PC-3 (cell line): ENCODE results near the gene KCNQ5. TPM values are rescaled to one million over a fixed set of nuclear protein-coding genes. Genes with fewer than 3 reads are reported as not detected.
A peak's percentile ranks its signal among the peaks of the same experiment; 100 is the strongest.

Source experiments
- ATAC-seq: fragments of 200-7000 bp; cut with Tn5 transposase; 2 replicates; pipeline ENCODE4 v1.9.1; 2020; ENCODE audit warnings: mild to moderate bottlenecking, moderate library complexity
- BruUV-seq: library from RNA; stranded (reverse); fragments of 400-500 nt; replicated peaks from 2 replicates; lab custom pipeline; 2021; lab: Mats Ljungman, UMichigan
- CTCF ChIA-PET: fragments of 300-600 bp; sonication (Branson Sonifier 250); formaldehyde crosslinking; loops from one replicate; lab custom pipeline; 2022; ENCODE audit warnings: antibody characterized with exemption; lab: Charles Lee
- POLR2A ChIA-PET: fragments of 300-600 bp; sonication (Branson Sonifier 250); formaldehyde crosslinking; loops from one replicate; lab custom pipeline; 2022; ENCODE audit warnings: antibody characterized with exemption; ENCODE audit not compliant: unreplicated experiment; lab: Charles Lee
- DNase-seq: peaks from one replicate; pipeline ENCODE4 v3.0.0-alpha.2; 2015
- H2AFZ ChIP-seq: fragments of 300-600 bp; sonication (generic); 2 replicates; pipeline ENCODE4 v1.6.0; 2016; ENCODE audit warnings: antibody characterized with exemption, low read length
- H3F3A ChIP-seq: fragments of 300-600 bp; sonication (generic); one replicate; pipeline ENCODE4 v1.6.0; 2017; ENCODE audit warnings: antibody characterized with exemption, low read length, control low read depth, mild to moderate bottlenecking; ENCODE audit not compliant: unreplicated experiment
- H3K27ac ChIP-seq: fragments of 300-600 bp; sonication (generic); 2 replicates; pipeline ENCODE4 v1.5.1; 2016; ENCODE audit warnings: mild to moderate bottlenecking, low read length
- H3K27me3 ChIP-seq: fragments of 300-600 bp; sonication (generic); 2 replicates; pipeline ENCODE4 v1.6.1; 2016; ENCODE audit warnings: low read length, mixed read lengths
- H3K36me3 ChIP-seq: fragments of 300-600 bp; sonication (generic); 2 replicates; pipeline ENCODE4 v1.6.1; 2016; ENCODE audit warnings: low read depth, mixed run types, low read length, mixed read lengths
- H3K4me1 ChIP-seq: fragments of 300-600 bp; sonication (generic); 2 replicates; pipeline ENCODE4 v1.5.1; 2016; ENCODE audit warnings: low read length; ENCODE audit not compliant: insufficient read depth
- H3K4me2 ChIP-seq: fragments of 300-600 bp; sonication (generic); 2 replicates; pipeline ENCODE4 v1.6.0; 2016; ENCODE audit warnings: low read length
- H3K4me3 ChIP-seq: fragments of 300-600 bp; sonication (generic); 2 replicates; pipeline ENCODE4 v1.5.1; 2016; ENCODE audit warnings: mild to moderate bottlenecking, low read length, mixed read lengths
- H3K79me2 ChIP-seq: fragments of 300-600 bp; sonication (generic); 2 replicates; pipeline ENCODE4 v1.6.1; 2017; ENCODE audit warnings: low read length, mixed read lengths
- H3K9ac ChIP-seq: fragments of 300-600 bp; sonication (generic); 2 replicates; pipeline ENCODE4 v1.6.0; 2016; ENCODE audit warnings: mild to moderate bottlenecking, low read length
- H3K9me2 ChIP-seq: fragments of 300-600 bp; sonication (generic); replicated peaks from 2 replicates; pipeline ENCODE4 v1.6.1; 2016; ENCODE audit warnings: mixed run types, low read length, mixed read lengths
- H3K9me3 ChIP-seq: fragments of 300-600 bp; sonication (generic); 2 replicates; pipeline ENCODE4 v1.6.1; 2016; ENCODE audit warnings: low read length, mixed read lengths
- H4K20me1 ChIP-seq: fragments of 300-600 bp; sonication (generic); 2 replicates; pipeline ENCODE4 v1.6.1; 2016; ENCODE audit warnings: low read length, mixed read lengths
- EZH2 ChIP-seq: fragments of 300-600 bp; sonication (generic); IDR thresholded peaks from one replicate; pipeline ENCODE4 v1.6.1; 2017; ENCODE audit warnings: antibody characterized with exemption, mild to moderate bottlenecking, low read length; ENCODE audit not compliant: unreplicated experiment
- EZH2phosphoT487 ChIP-seq: fragments of 300-600 bp; sonication (generic); IDR thresholded peaks from 2 replicates; pipeline ENCODE4 v1.6.1; 2018; ENCODE audit warnings: mild to moderate bottlenecking, antibody characterized with exemption, low read length, borderline replicate concordance
- intact Hi-C: fragments of 100-400 bp; cut with micrococcal nuclease; formaldehyde crosslinking; loops from 2 replicates; pipeline ENCODE4 v1.9.0; 2023
- total RNA-seq: library from RNA; depleted of rRNA; stranded (reverse); fragments of >200 nt; gene quantifications from 2 replicates; pipeline ENCODE4 v1.2.3, GENCODE V29; 2014
- TF ChIP-seq, protein P1 (sequence below): fragments of 300-600 bp; sonication (generic); conservative IDR thresholded peaks from 2 replicates; pipeline ENCODE4 v1.5.1; 2017; ENCODE audit warnings: antibody characterized with exemption, low read depth, mild to moderate bottlenecking, low read length

Gene KCNQ5
- total RNA-seq, 1 experiment from 2014 or later: not detected

DNA sequence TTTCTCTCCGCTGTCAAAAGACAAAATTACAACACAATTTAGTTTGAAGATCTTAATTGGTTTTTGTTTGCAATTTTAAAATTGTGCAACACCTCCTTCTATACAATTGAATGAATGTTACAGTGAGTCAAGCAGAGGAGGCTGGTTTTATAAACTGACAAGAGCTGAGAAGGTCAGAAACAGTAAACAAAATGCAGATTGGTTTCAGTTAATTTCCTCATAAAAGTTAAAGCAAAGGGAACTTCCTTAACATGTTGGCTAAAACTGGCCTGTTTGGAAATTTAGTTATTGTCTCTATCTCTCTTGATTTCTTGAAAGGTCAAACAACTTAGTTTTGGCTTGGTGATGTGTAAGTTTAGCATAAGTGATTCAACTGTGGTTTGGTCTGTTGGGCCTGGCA is 581.2 kb downstream of the KCNQ5 start:
- Histone ChIP-seq H3K4me2 (no peak overlapping the region), H4K20me1 (no peaks in the 10 kb centered on the region), H3K9ac (no peak overlapping the region), H3K9me3 (no peaks in the 10 kb centered on the region), H3K79me2 (no peaks in the 10 kb centered on the region), H3K36me3 (no peaks in the 10 kb centered on the region), H3F3A (no peaks in the 10 kb centered on the region), H3K27me3 (no peaks in the 10 kb centered on the region), H3K9me2 (no peaks in the 10 kb centered on the region), H3K4me1 (no peaks in the 10 kb centered on the region), H2AFZ (no peak overlapping the region), H3K27ac (no peak overlapping the region), H3K4me3 (no peak overlapping the region)
- peak; percentile 3 for DNase-seq
- ChIA-PET POLR2A (no interaction called here), CTCF (no interaction called here)
- TF ChIP-seq EZH2phosphoT487: no peak
- no peak for TF ChIP-seq EZH2
- TF ChIP-seq, protein P1, sequence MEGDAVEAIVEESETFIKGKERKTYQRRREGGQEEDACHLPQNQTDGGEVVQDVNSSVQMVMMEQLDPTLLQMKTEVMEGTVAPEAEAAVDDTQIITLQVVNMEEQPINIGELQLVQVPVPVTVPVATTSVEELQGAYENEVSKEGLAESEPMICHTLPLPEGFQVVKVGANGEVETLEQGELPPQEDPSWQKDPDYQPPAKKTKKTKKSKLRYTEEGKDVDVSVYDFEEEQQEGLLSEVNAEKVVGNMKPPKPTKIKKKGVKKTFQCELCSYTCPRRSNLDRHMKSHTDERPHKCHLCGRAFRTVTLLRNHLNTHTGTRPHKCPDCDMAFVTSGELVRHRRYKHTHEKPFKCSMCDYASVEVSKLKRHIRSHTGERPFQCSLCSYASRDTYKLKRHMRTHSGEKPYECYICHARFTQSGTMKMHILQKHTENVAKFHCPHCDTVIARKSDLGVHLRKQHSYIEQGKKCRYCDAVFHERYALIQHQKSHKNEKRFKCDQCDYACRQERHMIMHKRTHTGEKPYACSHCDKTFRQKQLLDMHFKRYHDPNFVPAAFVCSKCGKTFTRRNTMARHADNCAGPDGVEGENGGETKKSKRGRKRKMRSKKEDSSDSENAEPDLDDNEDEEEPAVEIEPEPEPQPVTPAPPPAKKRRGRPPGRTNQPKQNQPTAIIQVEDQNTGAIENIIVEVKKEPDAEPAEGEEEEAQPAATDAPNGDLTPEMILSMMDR: no peak
- intact Hi-C loops: no loop called here
- ATAC-seq: no peak
- BruUV-seq: no TSS peak

DNA sequence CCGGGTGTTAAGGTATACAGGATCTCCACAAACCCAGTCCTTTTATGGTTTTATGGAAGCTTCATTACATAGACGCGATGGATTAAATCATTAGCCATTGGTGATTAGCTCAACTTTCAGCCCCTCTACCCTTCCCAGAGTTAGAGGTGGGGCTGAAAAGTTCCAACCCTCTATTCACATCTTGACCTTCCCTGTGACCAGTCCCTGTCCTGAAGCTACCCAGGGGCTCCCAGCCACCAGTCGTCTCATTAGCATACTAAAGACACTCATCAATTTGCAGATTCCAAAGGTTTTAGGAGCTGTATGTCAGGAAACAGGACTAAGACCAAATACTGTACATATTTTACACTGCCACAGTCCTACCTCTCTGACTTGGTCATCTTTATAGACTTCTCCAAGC is 582.4 kb downstream of the KCNQ5 start:
- TF ChIP-seq EZH2 (no peak), EZH2phosphoT487 (no peak)
- TF ChIP-seq, protein P1: no peak
- no peak for ATAC-seq
- Histone ChIP-seq H3K4me3 (no peak overlapping the region), H3K27ac (no peak overlapping the region), H3K9ac (no peak overlapping the region), H3F3A (no peaks in the 10 kb centered on the region), H3K36me3 (no peaks in the 10 kb centered on the region), H3K9me2 (no peaks in the 10 kb centered on the region), H3K9me3 (no peaks in the 10 kb centered on the region), H3K4me1 (no peaks in the 10 kb centered on the region), H4K20me1 (no peaks in the 10 kb centered on the region), H3K79me2 (no peaks in the 10 kb centered on the region), H3K27me3 (no peaks in the 10 kb centered on the region), H2AFZ (no peak overlapping the region), H3K4me2 (no peak overlapping the region)
- ChIA-PET POLR2A (no interaction called here), CTCF (no interaction called here)
- no peak for DNase-seq
- no TSS peak for BruUV-seq
- intact Hi-C loops: no loop called here

DNA sequence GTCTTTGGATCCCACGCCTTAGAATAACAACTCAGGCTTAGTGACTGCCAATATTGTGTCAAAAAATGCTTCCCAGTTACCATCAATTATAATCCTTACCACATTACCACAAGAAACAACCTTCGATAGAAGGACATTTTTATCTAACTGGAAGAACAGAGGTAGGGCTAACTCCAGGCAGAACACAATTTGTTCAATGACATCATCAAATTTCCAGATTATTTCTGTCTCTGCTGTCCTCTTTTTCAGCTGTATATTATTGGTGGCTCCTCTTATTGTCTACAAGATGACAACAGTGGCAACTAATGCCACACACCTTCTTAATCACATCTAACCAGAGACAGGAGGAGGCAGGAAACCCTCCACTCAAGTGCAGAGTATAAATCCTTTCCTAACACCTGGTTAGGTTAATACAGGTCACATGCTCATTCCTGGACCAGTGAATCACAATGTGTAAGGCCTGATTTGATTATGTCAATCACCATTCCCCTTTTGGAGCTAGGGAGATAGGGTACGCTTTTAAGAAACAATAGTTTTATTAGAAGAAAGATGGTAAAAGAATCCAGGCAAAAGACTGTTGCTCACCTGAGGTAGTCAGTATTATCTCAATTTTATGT is 585.5 kb downstream of the KCNQ5 start:
- Histone ChIP-seq H3K9me3 (no peaks in the 10 kb centered on the region), H3K27me3 (no peaks in the 10 kb centered on the region), H2AFZ (no peak overlapping the region), H3K4me3 (no peak overlapping the region), H3K9ac (no peak overlapping the region), H4K20me1 (no peaks in the 10 kb centered on the region), H3K4me1 (no peaks in the 10 kb centered on the region), H3K4me2 (no peak overlapping the region), H3F3A (no peaks in the 10 kb centered on the region), H3K9me2 (no peaks in the 10 kb centered on the region), H3K36me3 (no peaks in the 10 kb centered on the region), H3K79me2 (no peaks in the 10 kb centered on the region), H3K27ac (no peak overlapping the region)
- intact Hi-C loops: no loop called here
- ATAC-seq (no peak), DNase-seq (no peak)
- TF ChIP-seq, protein P1: no peak
- no peak for TF ChIP-seq EZH2phosphoT487
- no peak for TF ChIP-seq EZH2
- CTCF ChIA-PET: no interaction called here
- POLR2A ChIA-PET: no interaction called here
- no TSS peak for BruUV-seq
